ENCODE data around the gene TUBA8. TPM values are rescaled to one million over a fixed set of nuclear protein-coding genes. Genes with fewer than 3 reads are reported as not detected.
"Not testable (repeated sequence)": the region's sequence is repeated elsewhere in the genome, so short reads cannot be mapped to it uniquely, and the experiment has no call there.

The TUBA8 gene
- total and polyA plus RNA-seq, 2 donors (not counting 3 experiments of a cell fraction or from before 2014, with no cell fraction given) = 6.9 to 8.9 TPM

- H3K9me1 ChIP-seq (replicated peaks; ENCODE audit: control insufficient read depth, extremely low read depth, insufficient read depth, low read length); H3K9ac ChIP-seq (replicated peaks; ENCODE audit: extremely low read depth, insufficient read depth, low read length); H3K36me3 ChIP-seq (ENCODE audit: control insufficient read depth in 2 of 2, extremely low read depth in 1 of 2, insufficient read depth in 2 of 2, low read length in 2 of 2); H2AFZ ChIP-seq (ENCODE audit: low read depth, low read length); FAIRE-seq; H3K27ac ChIP-seq (ENCODE audit: insufficient read depth, low read depth, low read length); POLR2A ChIA-PET; H3K4me1 ChIP-seq (ENCODE audit: control insufficient read depth, extremely low read depth, insufficient read depth, low read length); H4K20me1 ChIP-seq (replicated peaks; ENCODE audit: control insufficient read depth, extremely low read depth, insufficient read depth, low read length); DNase-seq (ENCODE audit: low read depth, low spot score); H3K9me3 ChIP-seq (replicated peaks; ENCODE audit: control insufficient read depth, insufficient read depth, low read length); H3K4me2 ChIP-seq (ENCODE audit: insufficient read depth, low read length); BruUV-seq (replicated peaks); H3K79me2 ChIP-seq (ENCODE audit: control insufficient read depth, insufficient read depth, low read length); H3K4me3 ChIP-seq (replicated peaks in 1 of 3; ENCODE audit: insufficient read depth in 1 of 3, low read depth in 1 of 3, low read length in 3 of 3); intact Hi-C loops (cut with micrococcal nuclease); dilution Hi-C loops (cut with MboI; ENCODE audit: extremely low pct_ligation_motif_present, low sequenced_read_pairs): not testable (repeated sequence)
- H3K27me3 ChIP-seq (ENCODE audit: control insufficient read depth in 2 of 2, insufficient read depth in 2 of 2, low read length in 2 of 2) = peaks cover 15 to 18% of the 10 kb centered on the region in 2 experiments
- CTCF ChIA-PET = interaction anchor here (2.3 to 2.9 kb wide), 2 partner anchors 8 to 12 kb away, joined by 8 to 19 read pairs; no protein-coding TSS in a partner anchor
These were observed 46.9 kb upstream of the TUBA8 start for GRCh38 chr22:18063715-18064114.

- Histone ChIP-seq H3K79me2 (ENCODE audit: control insufficient read depth, insufficient read depth, low read length) (no peaks in the 10 kb centered on the region), H3K9me1 (replicated peaks; ENCODE audit: control insufficient read depth, extremely low read depth, insufficient read depth, low read length) (no peaks in the 10 kb centered on the region), H3K4me2 (ENCODE audit: insufficient read depth, low read length) (no peak overlapping the region), H3K9me3 (replicated peaks; ENCODE audit: control insufficient read depth, insufficient read depth, low read length) (no peaks in the 10 kb centered on the region), H3K4me3 (replicated peaks in 1 of 3; ENCODE audit: insufficient read depth in 1 of 3, low read depth in 1 of 3, low read length in 3 of 3) (no peak overlapping the region), H3K27me3 (ENCODE audit: control insufficient read depth in 2 of 2, insufficient read depth in 2 of 2, low read length in 2 of 2) (peaks cover 17 to 24% of the 10 kb centered on the region in 2 experiments), H3K27ac (ENCODE audit: insufficient read depth, low read depth, low read length) (no peak overlapping the region), H2AFZ (ENCODE audit: low read depth, low read length) (no peak overlapping the region), H3K36me3 (ENCODE audit: control insufficient read depth in 2 of 2, extremely low read depth in 1 of 2, insufficient read depth in 2 of 2, low read length in 2 of 2) (no peaks in the 10 kb centered on the region), H3K9ac (replicated peaks; ENCODE audit: extremely low read depth, insufficient read depth, low read length) (no peak overlapping the region), H4K20me1 (replicated peaks; ENCODE audit: control insufficient read depth, extremely low read depth, insufficient read depth, low read length) (no peaks in the 10 kb centered on the region), H3K4me1 (ENCODE audit: control insufficient read depth, extremely low read depth, insufficient read depth, low read length) (no peaks in the 10 kb centered on the region)
- FAIRE-seq (no peak), DNase-seq (ENCODE audit: low read depth, low spot score) (no peak)
- ChIA-PET CTCF (interaction anchor here (0.6 to 2.1 kb wide), 4 partner anchors 11 to 234 kb away, joined by 3 to 13 read pairs (median 6); no protein-coding TSS in a partner anchor), POLR2A (no interaction called here)
- intact Hi-C loops (cut with micrococcal nuclease) = no loop called here
- dilution Hi-C loops (cut with MboI; ENCODE audit: extremely low pct_ligation_motif_present, low sequenced_read_pairs) = no loop called here
- TF ChIP-seq POLR2AphosphoS5 (IDR thresholded peaks at IDR 0.05; ENCODE audit: insufficient read depth, low read depth, low read length) (no peak), EZH2 (IDR thresholded peaks at IDR 0.05; ENCODE audit: borderline replicate concordance, low read depth, low read length, severe bottlenecking) (no peak), POLR2A (IDR thresholded peaks at IDR 0.05; ENCODE audit: low read depth, low read length) (no peak), MAX (IDR thresholded peaks at IDR 0.05; ENCODE audit: insufficient read depth, insufficient read length) (no peak), FOS (IDR thresholded peaks at IDR 0.05; ENCODE audit: borderline replicate concordance, insufficient read depth, low read length) (no peak), GATA2 (IDR thresholded peaks at IDR 0.05; ENCODE audit: insufficient read depth, insufficient read length, low read depth, low read length) (no peak), JUN (IDR thresholded peaks at IDR 0.05; ENCODE audit: borderline replicate concordance, insufficient read depth, insufficient read length, low read depth) (no peak), CTCF (IDR thresholded peaks at IDR 0.05; ENCODE audit: extremely low read depth in 1 of 2, insufficient read depth in 1 of 2, low read depth in 1 of 2, low read length in 2 of 2) (no peak)
- BruUV-seq (replicated peaks) = no TSS peak
These were observed 46.0 kb upstream of the TUBA8 start for GRCh38 chr22:18064636-18065035.
